Esophagus squamous epithelium (tissue), 4 donors: ENCODE measurements around the gene RNF223.

Experiments used
- CTCF ChIP-seq, 6 experiments: fragments of 450-650 bp in 4 of 6; fragments of 200-600 bp in 2 of 6; sonication (generic) in 2 of 6; IDR thresholded peaks; one replicate each; pipeline ENCODE4 v1.5.1; 2016 to 2019; ENCODE audit warnings: antibody characterized with exemption in 6 of 6, mild to moderate bottlenecking in 4 of 6, moderate library complexity in 4 of 6
- POLR2A ChIP-seq, 4 donors: fragments of 450-650 bp; IDR thresholded peaks; one replicate each; pipeline ENCODE4 v1.6.1; 2017; ENCODE audit warnings: antibody characterized with exemption in 4 of 4, mild to moderate bottlenecking in 4 of 4, moderate library complexity in 3 of 4

GRCh38 chr1:1082239-1082775 is 8.2 kb upstream of the RNF223 start:
- TF ChIP-seq POLR2A (IDR thresholded peaks at IDR 0.05) (no peak), CTCF (IDR thresholded peaks at IDR 0.05) (no peak)
